ENCODE results near the gene PCLO.

- TF ChIP-seq EZH2 (IDR thresholded peaks at IDR 0.05; ENCODE audit: borderline replicate concordance, low read length) = no peak
- no peak for TF ChIP-seq CTCF (conservative IDR thresholded peaks at IDR 0.05 in 1 of 2, IDR thresholded peaks at IDR 0.05 in 1 of 2; ENCODE audit: extremely low read depth in 1 of 2, insufficient read depth in 1 of 2, low read depth in 1 of 2, low read length in 2 of 2)
These were observed 1.5 kb downstream of the PCLO start for GRCh38 chr7:83161186-83161585.

Data from mammary epithelial cell (primary cell).